GM12872 (cell line): Measurements from ENCODE around the gene TSR1.

Experiments used
- CTCF ChIP-seq: IDR thresholded peaks from 3 replicates; pipeline ENCODE4 v1.5.1; 2011; ENCODE audit warnings: low read depth, mild to moderate bottlenecking, low read length, moderate library complexity; ENCODE audit not compliant: insufficient read depth

Gene TSR1

GRCh38 chr17:2304931-2305330 lies 31.3 kb downstream of the TSR1 start:
- no peak for TF ChIP-seq CTCF

- TF ChIP-seq CTCF, result no peak
Observed at GRCh38 chr17:2303204-2304188, 32.8 kb downstream of the TSR1 start, which contains the start of the genes SMG6 and SRR. Gene SMG6 (minus strand): TSS chr17:2303785. CDS start chr17:2303720, 65 bp downstream. Gene SRR (plus strand): TSS chr17:2303950. CDS start chr17:2315561, 11,611 bp downstream.

- TF ChIP-seq CTCF, result no peak
Observed at GRCh38 chr17:2302778-2303203, 33.5 kb downstream of the TSR1 start.

- no peak for TF ChIP-seq CTCF
Observed at GRCh38 chr17:2299756-2300155, 36.5 kb downstream of the TSR1 start.

- no peak for TF ChIP-seq CTCF
Observed at GRCh38 chr17:2299136-2299535, 37.1 kb downstream of the TSR1 start.

GRCh38 chr17:2297023-2297422 lies 39.2 kb downstream of the TSR1 start:
- TF ChIP-seq CTCF, result no peak

- TF ChIP-seq CTCF, result no peak
Observed at GRCh38 chr17:2295575-2295974, 40.7 kb downstream of the TSR1 start.
